Stimulated activated CD4-positive, alpha-beta T cell treated with anti-CD3 and anti-CD28 coated beads, Interleukin-4, amount 100 ng/mL, for 1 hour (primary cell): ENCODE data around the gene PLA2R1.
A peak's percentile ranks its signal among the peaks of the same experiment; 100 is the strongest.
"Not testable (repeated sequence)": the region's sequence is repeated elsewhere in the genome, so short reads cannot be mapped to it uniquely, and the experiment has no call there.

ENCODE experiments used
- DNase-seq: peaks from one replicate; pipeline ENCODE4 v3.0.0-alpha.2; 2020

Gene PLA2R1

GRCh38 chr2:160063271-160063670 lies 856 bp upstream of the PLA2R1 start:
- DNase-seq = no peak

GRCh38 chr2:160061944-160062291 lies 497 bp downstream of the PLA2R1 start:
- no peak for DNase-seq

- DNase-seq = no peak
Measured at GRCh38 chr2:160061533-160061932, 882 bp downstream of the PLA2R1 start.

- no peak for DNase-seq
Measured at GRCh38 chr2:160060297-160060696, 2.1 kb downstream of the PLA2R1 start.

- no peak for DNase-seq
Measured at GRCh38 chr2:160057356-160057755, 5.1 kb downstream of the PLA2R1 start.

GRCh38 chr2:160055726-160056108 lies 6.7 kb downstream of the PLA2R1 start:
- DNase-seq = no peak

DNA sequence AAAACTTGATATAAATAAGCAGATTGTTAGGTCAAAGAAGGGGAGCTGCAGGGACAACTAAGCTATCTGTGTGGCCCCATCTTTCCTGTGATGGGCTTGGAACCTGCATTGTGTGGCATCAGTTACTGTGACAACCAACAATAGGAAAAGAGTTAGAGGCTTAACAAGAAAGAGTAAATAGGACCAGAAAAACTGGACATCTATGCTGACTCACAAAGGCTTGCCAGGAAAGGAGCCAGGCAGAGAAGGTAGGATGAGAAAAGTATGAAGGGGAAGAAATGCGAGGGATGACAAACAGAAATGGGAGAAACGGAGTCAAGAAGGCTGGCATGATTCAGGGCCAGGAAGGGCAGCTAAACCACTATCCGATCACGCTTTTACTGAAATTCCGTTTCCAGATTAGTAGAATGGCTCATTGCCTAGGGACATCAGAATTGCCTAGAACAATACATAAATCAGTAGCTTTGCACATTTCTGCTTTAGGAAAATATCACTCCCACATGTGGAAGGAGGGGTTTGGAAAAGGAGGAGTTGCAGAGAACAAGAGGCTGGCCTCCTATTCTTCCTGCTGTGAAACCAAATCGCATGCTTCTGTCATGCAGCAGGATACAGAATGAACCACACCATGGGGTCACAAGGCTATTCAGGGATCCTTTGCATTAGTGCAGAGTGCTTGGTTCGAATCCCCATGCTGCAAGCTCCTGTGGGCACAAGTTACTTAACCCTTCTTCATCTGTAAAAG lies 7.3 kb downstream of the PLA2R1 start:
- DNase-seq = no peak

DNA sequence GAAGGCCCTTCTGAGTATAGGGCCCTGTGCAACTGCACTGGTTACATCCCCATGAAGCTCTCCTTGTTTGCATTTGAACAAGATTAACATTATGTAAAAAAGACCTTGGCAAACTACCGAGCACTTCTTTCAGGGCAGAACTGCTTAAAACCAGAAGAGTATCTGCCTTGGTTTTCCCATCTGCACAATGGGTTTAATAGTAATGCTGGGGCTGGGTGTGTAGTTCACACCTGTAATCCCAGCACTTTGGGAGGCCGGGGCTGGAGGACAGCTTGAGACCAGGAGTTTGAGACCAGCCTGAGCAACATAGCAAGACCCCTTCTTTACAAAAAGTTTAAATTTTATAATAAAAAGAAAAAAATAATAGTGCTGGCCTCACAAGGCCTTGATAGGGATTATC lies 8.5 kb downstream of the PLA2R1 start:
- DNase-seq = no peak

- DNase-seq = no peak
Measured at GRCh38 chr2:160052531-160052930, 9.9 kb downstream of the PLA2R1 start.

GRCh38 chr2:160051371-160051800 lies 11.0 kb downstream of the PLA2R1 start:
- DNase-seq = no peak

- no peak for DNase-seq
Measured at GRCh38 chr2:160050147-160050546, 12.3 kb downstream of the PLA2R1 start.

DNA sequence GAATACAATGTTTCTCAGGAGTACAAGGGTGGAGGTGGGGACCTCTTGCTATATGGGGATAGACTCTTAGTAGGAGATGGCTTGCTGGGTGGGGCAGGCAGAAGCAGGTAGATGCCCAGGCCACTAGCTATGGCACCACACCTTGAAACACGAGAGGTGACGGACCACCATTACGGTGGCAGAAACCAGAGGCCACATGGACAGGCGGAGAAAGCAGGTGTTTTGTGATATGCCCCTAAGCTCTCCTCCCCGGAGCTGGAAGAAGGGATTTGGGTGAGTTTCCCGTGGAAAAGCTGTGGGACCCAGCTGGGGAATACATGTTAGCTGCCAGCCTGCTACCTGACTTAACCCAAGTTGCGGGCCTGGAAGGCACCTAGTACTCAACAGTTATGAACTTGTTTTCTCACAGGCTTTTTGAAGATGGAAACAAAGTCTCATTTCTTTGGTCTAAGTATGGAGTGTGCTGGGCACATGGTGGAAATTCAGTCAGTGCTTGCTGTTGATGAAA lies 16.7 kb downstream of the PLA2R1 start:
- no peak for DNase-seq

- no peak for DNase-seq
Measured at GRCh38 chr2:160044728-160045127, 17.7 kb downstream of the PLA2R1 start.

GRCh38 chr2:160043265-160043664 lies 19.1 kb downstream of the PLA2R1 start:
- DNase-seq = no peak

DNA sequence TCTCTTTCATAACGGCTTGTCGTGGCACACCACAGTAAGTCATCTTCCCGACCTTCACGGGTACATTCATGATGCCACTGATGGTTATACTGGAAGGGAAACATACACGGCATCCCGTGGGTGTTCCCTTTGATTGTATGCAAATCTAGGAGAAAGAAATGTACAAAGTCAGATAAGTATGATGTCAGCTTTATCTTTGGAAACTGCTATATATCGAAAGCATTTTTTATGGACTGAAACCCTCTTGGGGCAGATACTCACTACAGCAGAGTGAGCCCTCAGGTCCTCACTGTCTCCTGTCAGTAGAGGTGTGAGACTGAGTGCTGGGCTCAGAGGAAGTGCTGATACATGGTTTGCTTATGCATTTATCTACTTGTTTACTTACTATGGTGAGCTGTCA lies 20.4 kb downstream of the PLA2R1 start:
- peak; percentile 26 for DNase-seq

DNA sequence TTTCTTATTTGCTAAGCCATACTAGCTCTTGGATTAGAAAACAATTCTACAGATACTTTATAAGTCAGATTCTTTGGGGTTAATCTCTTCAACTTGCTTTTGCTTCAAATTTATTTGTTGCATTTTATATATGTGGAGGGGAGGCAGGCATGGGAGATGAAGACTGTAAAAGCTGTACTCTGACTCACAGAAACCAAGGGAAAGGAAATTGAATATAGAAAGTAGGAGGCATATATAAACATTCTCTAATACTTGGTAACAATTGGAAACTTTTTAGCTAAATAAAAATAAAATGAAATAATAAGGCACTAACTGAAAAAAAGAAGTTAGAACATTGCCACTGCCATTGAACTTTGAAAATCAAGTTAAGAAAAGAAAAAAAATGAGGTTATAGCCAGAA lies 21.3 kb downstream of the PLA2R1 start:
- no peak for DNase-seq

- no peak for DNase-seq
Measured at GRCh38 chr2:160039166-160039903, 23.1 kb downstream of the PLA2R1 start.

GRCh38 chr2:160038662-160039061 lies 23.8 kb downstream of the PLA2R1 start:
- DNase-seq = not testable (repeated sequence)

- no peak for DNase-seq
Measured at GRCh38 chr2:160036736-160037135, 25.7 kb downstream of the PLA2R1 start.

- no peak for DNase-seq
Measured at GRCh38 chr2:160035125-160035524, 27.3 kb downstream of the PLA2R1 start.

GRCh38 chr2:160034396-160034795 lies 28.0 kb downstream of the PLA2R1 start:
- DNase-seq = no peak

GRCh38 chr2:160033732-160034392 lies 28.6 kb downstream of the PLA2R1 start:
- no peak for DNase-seq

- no peak for DNase-seq
Measured at GRCh38 chr2:160029270-160029628, 33.2 kb downstream of the PLA2R1 start.
